HCT116 (cell line): ENCODE measurements around the gene R3HCC1L. TPM values are rescaled to one million over a fixed set of nuclear protein-coding genes. Genes with fewer than 3 reads are reported as not detected.

Experiments used
- ATAC-seq: fragments of 200-7000 bp; cut with Tn5 transposase; 2 replicates; pipeline ENCODE4 v1.9.1; 2020; ENCODE audit warnings: mild to moderate bottlenecking, moderate library complexity
- BruUV-seq: library from RNA; stranded (reverse); fragments of 400-500 nt; replicated peaks from 2 replicates; lab custom pipeline; 2021; lab: Mats Ljungman, UMichigan
- CTCF ChIA-PET: fragments of 300-600 bp; sonication (Branson Sonifier 250); formaldehyde crosslinking; loops from one replicate; lab custom pipeline; 2021; ENCODE audit warnings: antibody characterized with exemption; lab: Charles Lee
- POLR2A ChIA-PET: fragments of 300-600, 350-600 bp; sonication (Branson Sonifier 250); formaldehyde crosslinking; loops from one replicate; lab custom pipeline; 2021; ENCODE audit warnings: antibody characterized with exemption; lab: Charles Lee
- RAD21 ChIA-PET, 2 experiments: fragments of 300-600 bp; sonication (Branson Sonifier 250); formaldehyde crosslinking; loops; one replicate each; lab custom pipeline; 2023; ENCODE audit warnings: low total read pairs in 2 of 2; ENCODE audit not compliant: uncharacterized antibody in 2 of 2, unreplicated experiment in 2 of 2, low non-redundant PET in 1 of 2; lab: Charles Lee
- DNase-seq: peaks from one replicate; pipeline ENCODE4 v3.0.0-alpha.2; 2010; ENCODE audit warnings: low read depth, low spot score
- H2AFZ ChIP-seq: fragments of 200-600 bp; shearing (Covaris generic), sonication (generic); 2 replicates; pipeline ENCODE4 v1.6.1; 2017; ENCODE audit warnings: low read depth, mixed run types, mixed read lengths, antibody characterized with exemption, low read length; ENCODE audit not compliant: poor library complexity, severe bottlenecking
- H3K27ac ChIP-seq: 2 replicates; pipeline ENCODE4 v1.5.1; 2012; ENCODE audit warnings: low read depth, low read length
- H3K27me3 ChIP-seq: fragments of 200-600 bp; sonication (generic); 2 replicates; pipeline ENCODE4 v1.6.1; 2016; ENCODE audit warnings: mixed run types, low read length, mixed read lengths; ENCODE audit not compliant: insufficient read depth
- H3K36me3 ChIP-seq, 2 experiments: fragments of 200-500 bp in 1 of 2; fragments of 200-600 bp in 1 of 2; sonication (Bioruptor generic) in 1 of 2; sonication (generic) in 1 of 2; 2 replicates each; pipeline versions ENCODE4 v1.5.1 to v1.6.1; 2014 to 2016; ENCODE audit warnings: low read length in 2 of 2, inconsistent platforms in 1 of 2, mixed read lengths in 1 of 2, mixed run types in 1 of 2; ENCODE audit not compliant: insufficient read depth in 2 of 2, control insufficient read depth in 1 of 2
- H3K4me1 ChIP-seq, 2 experiments: fragments of 200-600 bp in 1 of 2; sonication (generic) in 1 of 2; 2 replicates each; pipeline versions ENCODE4 v1.5.1 to v1.6.1; 2012 to 2017; ENCODE audit warnings: low read length in 2 of 2, inconsistent platforms in 1 of 2, mild to moderate bottlenecking in 1 of 2, mixed read lengths in 1 of 2, mixed run types in 1 of 2, moderate library complexity in 1 of 2; ENCODE audit not compliant: insufficient read depth in 2 of 2, control insufficient read depth in 1 of 2
- H3K4me2 ChIP-seq: fragments of 200-600 bp; sonication (generic); 2 replicates; pipeline ENCODE4 v1.6.1; 2017; ENCODE audit warnings: mixed run types, low read length, mixed read lengths
- H3K4me3 ChIP-seq, 2 experiments: fragments of 200-600 bp in 1 of 2; sonication (generic) in 1 of 2; replicated peaks in 1 of 2; 2 replicates each; pipeline ENCODE4 v1.5.1; 2011 to 2016; ENCODE audit warnings: low read length in 2 of 2, control low read depth in 1 of 2, low read depth in 1 of 2, mild to moderate bottlenecking in 1 of 2, mixed read lengths in 1 of 2, mixed run types in 1 of 2
- H3K79me2 ChIP-seq: fragments of 200-600 bp; sonication (generic); 2 replicates; pipeline ENCODE4 v1.6.1; 2017; ENCODE audit warnings: mild to moderate bottlenecking, mixed run types, low read length, moderate library complexity, mixed read lengths; ENCODE audit not compliant: insufficient read depth
- H3K9ac ChIP-seq: fragments of 200-600 bp; sonication (generic); 2 replicates; pipeline ENCODE4 v1.6.1; 2016; ENCODE audit warnings: low read length, mixed read lengths
- H3K9me2 ChIP-seq: fragments of 200-600 bp; sonication (generic), shearing (Covaris generic); 2 replicates; pipeline ENCODE4 v1.6.1; 2017; ENCODE audit warnings: mixed run types, mild to moderate bottlenecking, moderate library complexity; ENCODE audit not compliant: insufficient read depth
- H3K9me3 ChIP-seq, 2 experiments: fragments of 200-500 bp in 1 of 2; fragments of 200-600 bp in 1 of 2; sonication (Bioruptor generic) in 1 of 2; sonication (generic) in 1 of 2; 2 replicates each; pipeline ENCODE4 v1.6.1; 2014 to 2017; ENCODE audit warnings: low read length in 2 of 2, mixed read lengths in 2 of 2, inconsistent platforms in 1 of 2, low read depth in 1 of 2, mild to moderate bottlenecking in 1 of 2, mixed run types in 1 of 2, moderate library complexity in 1 of 2; ENCODE audit not compliant: control insufficient read depth in 1 of 2, insufficient read depth in 1 of 2
- H4K20me1 ChIP-seq: fragments of 200-600 bp; sonication (generic), shearing (Covaris generic); 2 replicates; pipeline ENCODE4 v1.6.1; 2017; ENCODE audit warnings: mixed run types, mild to moderate bottlenecking, moderate library complexity; ENCODE audit not compliant: insufficient read depth
- CBX3 ChIP-seq: IDR thresholded peaks from 2 replicates; pipeline ENCODE4 v1.6.1; 2012; ENCODE audit warnings: low read depth
- CEBPB ChIP-seq: IDR thresholded peaks from 2 replicates; pipeline ENCODE4 v1.6.1; 2012; ENCODE audit warnings: low read depth
- CTCF ChIP-seq, 3 experiments: fragments of 200-600 bp in 1 of 3; sonication (generic) in 1 of 3; IDR thresholded peaks in 2 of 3; conservative IDR thresholded peaks in 1 of 3; 2 replicates each; pipeline ENCODE4 v1.5.1; 2012 to 2017; ENCODE audit warnings: low read depth in 2 of 3, low read length in 2 of 3, antibody characterized with exemption in 1 of 3, borderline replicate concordance in 1 of 3, control low read depth in 1 of 3, mild to moderate bottlenecking in 1 of 3, mixed read lengths in 1 of 3, mixed run types in 1 of 3, moderate library complexity in 1 of 3; ENCODE audit not compliant: insufficient read depth in 1 of 3
- ELF1 ChIP-seq: IDR thresholded peaks from 2 replicates; pipeline ENCODE4 v1.6.1; 2012; ENCODE audit warnings: low read depth, borderline replicate concordance
- EZH2 ChIP-seq: fragments of 200-600 bp; sonication (generic); IDR thresholded peaks from 2 replicates; pipeline ENCODE4 v1.6.1; 2017; ENCODE audit warnings: antibody characterized with exemption, mixed run types
- JUND ChIP-seq: IDR thresholded peaks from 2 replicates; pipeline ENCODE4 v1.6.1; 2012
- TCF7L2 ChIP-seq: IDR thresholded peaks from 2 replicates; pipeline ENCODE4 v1.7.0; 2011; ENCODE audit warnings: borderline replicate concordance, inconsistent platforms; ENCODE audit not compliant: insufficient read depth, insufficient read length; ENCODE audit errors: extremely low read depth
- YY1 ChIP-seq: IDR thresholded peaks from 2 replicates; pipeline ENCODE4 v1.6.1; 2011; ENCODE audit warnings: low read length, low read depth, moderate library complexity, mild to moderate bottlenecking; ENCODE audit not compliant: insufficient replicate concordance; ENCODE audit errors: extremely low read depth
- ZBTB33 ChIP-seq: IDR thresholded peaks from 2 replicates; pipeline ENCODE4 v1.6.1; 2011; ENCODE audit warnings: mild to moderate bottlenecking, low read length, moderate library complexity; ENCODE audit not compliant: insufficient replicate concordance; ENCODE audit errors: extremely low read depth
- ZNF274 ChIP-seq: fragments of 200-500 bp; sonication (Bioruptor generic); IDR thresholded peaks from 2 replicates; pipeline ENCODE4 v1.6.1; 2014; ENCODE audit warnings: mild to moderate bottlenecking, low read depth, low read length, inconsistent platforms
- intact Hi-C: fragments of 100-400 bp; cut with micrococcal nuclease; formaldehyde crosslinking; loops from 2 replicates; pipeline ENCODE4 v1.10.0; 2022
- total RNA-seq: library from RNA; stranded (reverse); gene quantifications from one replicate; pipeline ENCODE4 v1.2.1, GENCODE V29; 2021; ENCODE audit not compliant: unreplicated experiment

R3HCC1L gene
- total RNA-seq, 1 experiment from 2014 or later, result 9.3 TPM

GRCh38 chr10:98213740-98214139, 79.3 kb downstream of the R3HCC1L start:
- no peak overlapping the region for H3K9ac ChIP-seq
- DNase-seq (no peak), ATAC-seq (no peak)
- BruUV-seq, result no TSS peak
- H3K9me3 ChIP-seq, result no peaks in the 10 kb centered on the region
- ChIA-PET CTCF (no interaction called here), RAD21 (no interaction called here), POLR2A (no interaction called here)
- intact Hi-C loops, result no loop called here
- no peaks in the 10 kb centered on the region for H3K4me1 ChIP-seq
- no peak overlapping the region for H3K27ac ChIP-seq
- no peak overlapping the region for H3K4me3 ChIP-seq
- peaks cover 3 to 5% of the 10 kb centered on the region in 2 experiments; a peak in 1 of 4 replicates for H3K36me3 ChIP-seq
- H3K4me2 ChIP-seq, result no peak overlapping the region
- no peak overlapping the region for H2AFZ ChIP-seq
- H3K9me2 ChIP-seq, result 0 out of 2 replicates have a peak, but pooled peaks cover 2% of the 10 kb centered on the region
- no peaks in the 10 kb centered on the region for H4K20me1 ChIP-seq
- H3K27me3 ChIP-seq, result no peaks in the 10 kb centered on the region
- H3K79me2 ChIP-seq, result peaks cover 7% of the 10 kb centered on the region; the same call in 1 of the 2 replicates
- TF ChIP-seq EZH2 (no peak), ZNF274 (no peak), ELF1 (no peak), CEBPB (no peak), CTCF (IDR thresholded peaks at IDR 0.05 in 2 of 3, conservative IDR thresholded peaks at IDR 0.05 in 1 of 3; ENCODE audit: borderline replicate concordance in 1 of 3, insufficient read depth in 1 of 3, low read depth in 2 of 3, low read length in 2 of 3) (no peak), CBX3 (no peak), YY1 (no peak), JUND (no peak), ZBTB33 (no peak), TCF7L2 (no peak)
- TF ChIP-seq, all 23 proteins: peak for 0
